ENCODE data around the gene CUL9.

GRCh38 chr6:43242908-43243663 is 61.1 kb downstream of the CUL9 start, which contains the start of gene TTBK1:
- no peak for TF ChIP-seq CTCF (conservative IDR thresholded peaks at IDR 0.05; ENCODE audit: low read depth, low read length)
- TF ChIP-seq EZH2 (IDR thresholded peaks at IDR 0.05; ENCODE audit: low read length, unreplicated experiment) = no peak
